H1 (cell line): ENCODE results near the gene ADM5. TPM values are rescaled to one million over a fixed set of nuclear protein-coding genes. Genes with fewer than 3 reads are reported as not detected.

Experiments used
- CTCF ChIA-PET: fragments of 300-600 bp; sonication (Branson Sonifier 250); formaldehyde crosslinking; loops from one replicate; lab custom pipeline; 2021; ENCODE audit not compliant: partially characterized antibody; lab: Charles Lee
- POLR2A ChIA-PET: fragments of 300-600 bp; sonication (Branson Sonifier 250); formaldehyde crosslinking; loops from one replicate; lab custom pipeline; 2021; ENCODE audit warnings: inconsistent platforms; ENCODE audit not compliant: partially characterized antibody; lab: Charles Lee
- DNase-seq, 2 experiments: peaks; one replicate each; pipeline versions ENCODE4 v3.0.0 to v3.0.0-alpha.2; 2010 to 2022; ENCODE audit warnings: low spot score in 2 of 2, low read depth in 1 of 2, mixed read lengths in 1 of 2
- FAIRE-seq: peaks from 2 replicates; lab custom pipeline; 2011; peaks lifted over from hg19 to GRCh38; lab: Jason Lieb, UNC
- H2AFZ ChIP-seq: 2 replicates; pipeline ENCODE4 v1.8.1; 2012; ENCODE audit warnings: low read length, inconsistent platforms
- H2AK5ac ChIP-seq: 2 replicates; pipeline ENCODE4 v1.6.1; 2013; ENCODE audit warnings: low read depth, low read length
- H2BK120ac ChIP-seq: replicated peaks from 2 replicates; pipeline ENCODE3; 2013; ENCODE audit warnings: low read depth, low read length, inconsistent platforms
- H2BK12ac ChIP-seq: 2 replicates; pipeline ENCODE4 v1.6.1; 2013; ENCODE audit warnings: low read depth, low read length
- H2BK15ac ChIP-seq: 2 replicates; pipeline ENCODE4 v1.6.1; 2013; ENCODE audit warnings: low read length
- H2BK20ac ChIP-seq: 2 replicates; pipeline ENCODE4 v1.6.1; 2013; ENCODE audit warnings: low read length
- H2BK5ac ChIP-seq: 2 replicates; pipeline ENCODE4 v1.6.1; 2013; ENCODE audit warnings: low read depth, low read length
- H3K14ac ChIP-seq: 2 replicates; pipeline ENCODE4 v1.6.1; 2013; ENCODE audit warnings: inconsistent platforms; ENCODE audit not compliant: insufficient read length
- H3K18ac ChIP-seq: 2 replicates; pipeline ENCODE4 v1.6.1; 2013; ENCODE audit warnings: low read length; ENCODE audit errors: extremely low read depth
- H3K23ac ChIP-seq: 2 replicates; pipeline ENCODE4 v1.6.1; 2013; ENCODE audit warnings: inconsistent platforms; ENCODE audit not compliant: insufficient read length
- H3K23me2 ChIP-seq: 2 replicates; pipeline ENCODE4 v1.6.1; 2013; ENCODE audit warnings: low read depth, low read length
- H3K27ac ChIP-seq: 2 replicates; pipeline ENCODE4 v1.6.1; 2011; ENCODE audit warnings: low read depth, low read length, inconsistent platforms
- H3K27me3 ChIP-seq, 4 experiments: replicated peaks in 1 of 4; 1 replicate in 1 of 4; 2 replicates in 3 of 4; pipeline versions ENCODE4 v1.6.1 to v1.8.1; 2011 to 2013; ENCODE audit warnings: low read length in 3 of 4, mild to moderate bottlenecking in 3 of 4, inconsistent platforms in 2 of 4, mixed read lengths in 2 of 4, moderate library complexity in 1 of 4; ENCODE audit not compliant: control insufficient read depth in 3 of 4, insufficient read depth in 3 of 4; ENCODE audit errors: extremely low read depth in 1 of 4
- H3K36me3 ChIP-seq, 4 experiments: 2 replicates each; pipeline versions ENCODE4 v1.6.1 to v1.8.1; 2011 to 2013; ENCODE audit warnings: mild to moderate bottlenecking in 4 of 4, low read length in 3 of 4, moderate library complexity in 2 of 4, control low read depth in 1 of 4, inconsistent platforms in 1 of 4; ENCODE audit not compliant: insufficient read depth in 4 of 4, control insufficient read depth in 2 of 4
- H3K4ac ChIP-seq: replicated peaks from 2 replicates; pipeline ENCODE3; 2013; ENCODE audit warnings: low read length, low read depth, mixed read lengths, inconsistent platforms; ENCODE audit not compliant: insufficient read length
- H3K4me1 ChIP-seq, 4 experiments: replicated peaks in 1 of 4; 1 replicate in 1 of 4; 2 replicates in 3 of 4; pipeline versions ENCODE4 v1.6.1 to v1.8.1; 2011 to 2013; ENCODE audit warnings: low read length in 3 of 4, inconsistent platforms in 2 of 4, mixed read lengths in 1 of 4; ENCODE audit not compliant: insufficient read depth in 4 of 4, control insufficient read depth in 3 of 4
- H3K4me2 ChIP-seq, 2 experiments: 2 replicates each; pipeline versions ENCODE4 v1.6.1 to v1.8.1; 2011 to 2013; ENCODE audit warnings: low read depth in 2 of 2, low read length in 2 of 2, control low read depth in 1 of 2, inconsistent platforms in 1 of 2, mild to moderate bottlenecking in 1 of 2; ENCODE audit not compliant: insufficient read depth in 1 of 2
- H3K4me3 ChIP-seq, 4 experiments: fragments of 200-600, 300-600 bp in 1 of 4; sonication (generic), shearing (Covaris generic), sonication (Bioruptor Twin) in 1 of 4; 2 replicates each; pipeline versions ENCODE4 v1.5.1 to v1.8.1; 2011 to 2016; ENCODE audit warnings: low read length in 4 of 4, low read depth in 3 of 4, control low read depth in 2 of 4, inconsistent platforms in 2 of 4, mild to moderate bottlenecking in 2 of 4, mixed read lengths in 1 of 4, moderate library complexity in 1 of 4; ENCODE audit not compliant: insufficient read depth in 2 of 4; ENCODE audit errors: extremely low read depth in 1 of 4
- H3K56ac ChIP-seq: replicated peaks from 2 replicates; pipeline ENCODE3; 2013; ENCODE audit warnings: low read depth, mild to moderate bottlenecking, mixed read lengths, low read length, inconsistent platforms; ENCODE audit not compliant: insufficient read length
- H3K79me1 ChIP-seq: 2 replicates; pipeline ENCODE4 v1.6.1; 2013; ENCODE audit warnings: low read depth, low read length, control low read depth
- H3K79me2 ChIP-seq, 2 experiments: 2 replicates each; pipeline versions ENCODE4 v1.6.1 to v1.8.1; 2012 to 2013; ENCODE audit warnings: low read length in 2 of 2, mild to moderate bottlenecking in 2 of 2, inconsistent platforms in 1 of 2; ENCODE audit not compliant: insufficient read depth in 2 of 2, control insufficient read depth in 1 of 2
- H3K9ac ChIP-seq, 4 experiments: replicated peaks in 1 of 4; 1 replicate in 1 of 4; 2 replicates in 3 of 4; pipeline versions ENCODE4 v1.6.1 to v1.8.1; 2011 to 2013; ENCODE audit warnings: low read depth in 3 of 4, low read length in 3 of 4, control low read depth in 2 of 4, mild to moderate bottlenecking in 2 of 4, moderate library complexity in 2 of 4, inconsistent platforms in 1 of 4; ENCODE audit errors: extremely low read depth in 1 of 4
- H3K9me3 ChIP-seq, 2 experiments: 2 replicates each; pipeline versions ENCODE4 v1.6.1 to v1.8.1; 2012 to 2013; ENCODE audit warnings: mild to moderate bottlenecking in 2 of 2, moderate library complexity in 2 of 2, control low read depth in 1 of 2, inconsistent platforms in 1 of 2, low read depth in 1 of 2, low read length in 1 of 2, mixed read lengths in 1 of 2; ENCODE audit not compliant: insufficient read depth in 2 of 2
- H4K20me1 ChIP-seq, 2 experiments: replicated peaks in 1 of 2; 2 replicates each; pipeline versions ENCODE3 to v1.8.1; 2011 to 2013; ENCODE audit warnings: inconsistent platforms in 2 of 2, low read length in 2 of 2, mild to moderate bottlenecking in 1 of 2; ENCODE audit not compliant: insufficient read depth in 2 of 2, control insufficient read depth in 1 of 2
- H4K5ac ChIP-seq: 2 replicates; pipeline ENCODE4 v1.6.1; 2013; ENCODE audit warnings: low read length, low read depth, mixed read lengths, inconsistent platforms; ENCODE audit not compliant: insufficient read length
- H4K8ac ChIP-seq: 2 replicates; pipeline ENCODE4 v1.8.0; 2013; ENCODE audit warnings: mild to moderate bottlenecking, moderate library complexity, low read length, inconsistent platforms; ENCODE audit not compliant: insufficient read depth; ENCODE audit errors: extremely low read depth
- H4K91ac ChIP-seq: replicated peaks from 2 replicates; pipeline ENCODE3; 2013; ENCODE audit warnings: low read length, mixed read lengths, inconsistent platforms; ENCODE audit not compliant: insufficient read length
- CTBP2 ChIP-seq: IDR thresholded peaks from 2 replicates; pipeline ENCODE4 v1.7.0; 2011; ENCODE audit warnings: borderline replicate concordance, mild to moderate bottlenecking, moderate library complexity, mixed read lengths, low read length; ENCODE audit not compliant: insufficient read depth, insufficient read length
- FOSL1 ChIP-seq: IDR thresholded peaks from 2 replicates; pipeline ENCODE4 v1.6.1; 2011; ENCODE audit warnings: mild to moderate bottlenecking, low read depth, low read length, moderate library complexity; ENCODE audit not compliant: insufficient read depth
- PHF8 ChIP-seq: fragments of 200-600 bp; sonication (generic); conservative IDR thresholded peaks from 2 replicates; pipeline ENCODE4 v1.7.1; 2012; ENCODE audit warnings: low read depth, mild to moderate bottlenecking, inconsistent platforms, low read length, moderate library complexity
- RXRA ChIP-seq: IDR thresholded peaks from 2 replicates; pipeline ENCODE4 v1.6.1; 2011; ENCODE audit warnings: low read depth, mild to moderate bottlenecking, low read length, moderate library complexity; ENCODE audit not compliant: insufficient read depth
- SP4 ChIP-seq: IDR thresholded peaks from 2 replicates; pipeline ENCODE4 v1.6.1; 2012; ENCODE audit warnings: low read length, inconsistent platforms
- WGBS, 2 experiments: shearing (Covaris generic) in 1 of 2; methylation state at CpG; one replicate each; pipeline versions ENCODE4 v1.1.6 to v1.1.7; 2013 to 2015; ENCODE audit warnings: low lambda C conversion rate in 2 of 2, mixed read lengths in 2 of 2, inconsistent platforms in 1 of 2, low coverage in 1 of 2, missing lambda C conversion rate in 1 of 2; ENCODE audit not compliant: insufficient replicate concordance in 2 of 2, insufficient coverage in 1 of 2, insufficient read length in 1 of 2; ENCODE audit errors: extremely low coverage in 1 of 2, missing lambda C conversion rate in 1 of 2; 5-methylcytosine and 5-hydroxymethylcytosine counted together
- polyA plus RNA-seq, 7 experiments: library from polyadenylated mRNA; depleted of rRNA in 3 of 7; stranded (reverse) in 5 of 7; unstranded in 2 of 7; fragments of >200 nt in 5 of 7; fragments of 200-250 nt in 2 of 7; gene quantifications; 1 replicate in 5 of 7; 2 replicates in 1 of 7; 4 replicates in 1 of 7; pipeline versions ENCODE4 v1.2.1 to v1.2.3, GENCODE V29; 2011 to 2013; ENCODE audit warnings: missing spikeins in 2 of 7, mixed read lengths in 2 of 7
- total RNA-seq: library from RNA; stranded (reverse); fragmentation: NEBNext Ultra II Directional; extraction: Animal tissue kit (Norgen Biotek cat#: 25700); gene quantifications from 2 replicates; pipeline ENCODE4 v1.2.1, GENCODE V29; 2021
- TF ChIP-seq, protein P1 (sequence below): IDR thresholded peaks from 2 replicates; pipeline ENCODE4 v1.6.1; 2012; ENCODE audit warnings: low read length, inconsistent platforms
- TF ChIP-seq, protein P2 (sequence below), 3 experiments: IDR thresholded peaks; 1 replicate in 2 of 3; 2 replicates in 1 of 3; pipeline versions ENCODE4 v1.5.1 to v1.6.1; 2011; ENCODE audit warnings: low read length in 3 of 3, mild to moderate bottlenecking in 3 of 3, inconsistent platforms in 2 of 3, low read depth in 1 of 3, moderate library complexity in 1 of 3; ENCODE audit not compliant: insufficient read depth in 1 of 3; ENCODE audit errors: control extremely low read depth in 1 of 3

Gene ADM5
- total and polyA plus RNA-seq, 2 of the 8 experiments (the other 6 are each of a cell fraction or from before 2014, with no cell fraction given) = 2.5 to 2.6 TPM

DNA sequence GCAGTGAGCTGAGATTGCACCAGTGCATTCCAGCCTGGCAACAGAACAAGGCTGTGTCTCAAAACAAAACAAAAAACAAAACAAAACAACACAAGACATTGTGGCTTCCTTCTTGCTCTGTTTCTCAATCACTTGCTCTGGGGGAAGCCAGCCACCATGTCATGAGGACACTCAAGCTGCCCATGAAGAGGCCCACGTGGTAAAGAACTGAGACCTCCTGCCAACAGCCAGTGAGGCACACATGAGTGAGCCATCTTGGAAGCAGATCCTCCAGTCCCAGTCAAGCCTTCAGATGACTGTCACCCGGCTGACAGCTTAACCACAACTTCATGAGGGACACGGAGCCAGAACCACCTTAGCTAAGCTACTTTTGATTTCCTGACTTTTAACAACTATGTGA lies 26.8 kb downstream of the ADM5 start:
- Histone ChIP-seq H3K23ac (no peak overlapping the region), H2BK20ac (no peak overlapping the region), H2BK5ac (no peak overlapping the region), H4K8ac (no peak overlapping the region), H3K27ac (no peak overlapping the region), H2AFZ (no peak overlapping the region), H2AK5ac (no peak overlapping the region), H3K4me2 (no peak overlapping the region), H4K91ac (no peak overlapping the region), H2BK120ac (no peak overlapping the region), H2BK15ac (no peak overlapping the region), H3K79me1 (no peaks in the 10 kb centered on the region), H3K9ac (no peak overlapping the region), H3K14ac (no peak overlapping the region), H3K4me3 (no peak overlapping the region), H3K36me3 (peaks cover 0 to 13% (median 6%) of the 10 kb centered on the region in 4 experiments; a peak in 6 of 8 replicates), H4K5ac (no peak overlapping the region), H3K9me3 (peaks cover 0 to 2% of the 10 kb centered on the region in 2 experiments; a peak in 1 of 4 replicates), H3K4me1 (no peaks in the 10 kb centered on the region; a peak in 1 of 7 replicates), H3K27me3 (no peaks in the 10 kb centered on the region), H4K20me1 (no peaks in the 10 kb centered on the region), H3K4ac (no peak overlapping the region), H3K56ac (no peak overlapping the region), H2BK12ac (no peak overlapping the region)
- DNase-seq (no peak), FAIRE-seq (no peak)
- ChIA-PET CTCF (interaction anchor here (0.6 to 3.1 kb wide), 8 partner anchors 10 to 147 kb away, joined by 3 to 21 read pairs (median 10); partner anchors contain the start of gene AP2A1), POLR2A (interaction anchor here (0.9 to 7.7 kb wide), 6 partner anchors 12 to 134 kb away, joined by 4 to 51 read pairs (median 7); partner anchors contain the start of genes ADM5, CPT1C and PTOV1)
- TF ChIP-seq, protein P1, sequence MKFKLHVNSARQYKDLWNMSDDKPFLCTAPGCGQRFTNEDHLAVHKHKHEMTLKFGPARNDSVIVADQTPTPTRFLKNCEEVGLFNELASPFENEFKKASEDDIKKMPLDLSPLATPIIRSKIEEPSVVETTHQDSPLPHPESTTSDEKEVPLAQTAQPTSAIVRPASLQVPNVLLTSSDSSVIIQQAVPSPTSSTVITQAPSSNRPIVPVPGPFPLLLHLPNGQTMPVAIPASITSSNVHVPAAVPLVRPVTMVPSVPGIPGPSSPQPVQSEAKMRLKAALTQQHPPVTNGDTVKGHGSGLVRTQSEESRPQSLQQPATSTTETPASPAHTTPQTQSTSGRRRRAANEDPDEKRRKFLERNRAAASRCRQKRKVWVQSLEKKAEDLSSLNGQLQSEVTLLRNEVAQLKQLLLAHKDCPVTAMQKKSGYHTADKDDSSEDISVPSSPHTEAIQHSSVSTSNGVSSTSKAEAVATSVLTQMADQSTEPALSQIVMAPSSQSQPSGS = no peak
- TF ChIP-seq PHF8 (no peak), FOSL1 (no peak), SP4 (no peak), RXRA (no peak), CTBP2 (no peak)
- TF ChIP-seq, protein P2, sequence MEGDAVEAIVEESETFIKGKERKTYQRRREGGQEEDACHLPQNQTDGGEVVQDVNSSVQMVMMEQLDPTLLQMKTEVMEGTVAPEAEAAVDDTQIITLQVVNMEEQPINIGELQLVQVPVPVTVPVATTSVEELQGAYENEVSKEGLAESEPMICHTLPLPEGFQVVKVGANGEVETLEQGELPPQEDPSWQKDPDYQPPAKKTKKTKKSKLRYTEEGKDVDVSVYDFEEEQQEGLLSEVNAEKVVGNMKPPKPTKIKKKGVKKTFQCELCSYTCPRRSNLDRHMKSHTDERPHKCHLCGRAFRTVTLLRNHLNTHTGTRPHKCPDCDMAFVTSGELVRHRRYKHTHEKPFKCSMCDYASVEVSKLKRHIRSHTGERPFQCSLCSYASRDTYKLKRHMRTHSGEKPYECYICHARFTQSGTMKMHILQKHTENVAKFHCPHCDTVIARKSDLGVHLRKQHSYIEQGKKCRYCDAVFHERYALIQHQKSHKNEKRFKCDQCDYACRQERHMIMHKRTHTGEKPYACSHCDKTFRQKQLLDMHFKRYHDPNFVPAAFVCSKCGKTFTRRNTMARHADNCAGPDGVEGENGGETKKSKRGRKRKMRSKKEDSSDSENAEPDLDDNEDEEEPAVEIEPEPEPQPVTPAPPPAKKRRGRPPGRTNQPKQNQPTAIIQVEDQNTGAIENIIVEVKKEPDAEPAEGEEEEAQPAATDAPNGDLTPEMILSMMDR (IDR thresholded peaks at IDR 0.05; ENCODE audit: control extremely low read depth in 1 of 3, insufficient read depth in 1 of 3, low read depth in 1 of 3, low read length in 3 of 3) = no peak
- TF ChIP-seq, all 59 proteins: peak for 0
- no peak overlapping the region for H3K18ac ChIP-seq
- WGBS, 2 experiments = 80% methylated on average over 3 of the region's 3 CpGs; no CpG with 5 or more reads in 1 of the 2 experiments
- peaks cover 2% of the 10 kb centered on the region; the same call in 1 of the 2 replicates for H3K23me2 ChIP-seq
- no peaks in the 10 kb centered on the region for H3K79me2 ChIP-seq
